HCT116 (cell line): ENCODE data around the gene TMEM121.

Experiments
- CEBPB ChIP-seq: IDR thresholded peaks from 2 replicates; pipeline ENCODE4 v1.6.1; 2012; ENCODE audit warnings: low read depth
- EGR1 ChIP-seq: IDR thresholded peaks from 2 replicates; pipeline ENCODE4 v1.6.1; 2012; ENCODE audit warnings: low read depth
- EZH2 ChIP-seq: fragments of 200-600 bp; sonication (generic); IDR thresholded peaks from 2 replicates; pipeline ENCODE4 v1.6.1; 2017; ENCODE audit warnings: antibody characterized with exemption, mixed run types
- EZH2phosphoT487 ChIP-seq: fragments of 200-600 bp; IDR thresholded peaks from 2 replicates; pipeline ENCODE4 v1.6.1; 2018; ENCODE audit warnings: antibody characterized with exemption, borderline replicate concordance
- POLR2A ChIP-seq: IDR thresholded peaks from 2 replicates; pipeline ENCODE4 v1.7.0; 2011; ENCODE audit warnings: borderline replicate concordance; ENCODE audit not compliant: insufficient read depth, insufficient read length; ENCODE audit errors: extremely low read depth
- POLR2AphosphoS5 ChIP-seq: IDR thresholded peaks from 2 replicates; pipeline ENCODE4 v1.6.1; 2011; ENCODE audit warnings: mild to moderate bottlenecking, low read depth, low read length, moderate library complexity
- RAD21 ChIP-seq: IDR thresholded peaks from 2 replicates; pipeline ENCODE4 v1.6.1; 2012; ENCODE audit warnings: low read depth, mild to moderate bottlenecking
- SIN3A ChIP-seq: IDR thresholded peaks from 2 replicates; pipeline ENCODE4 v1.6.1; 2012; ENCODE audit warnings: low read depth
- SP1 ChIP-seq: IDR thresholded peaks from 2 replicates; pipeline ENCODE4 v1.6.1; 2012; ENCODE audit warnings: low read depth
- ZBTB33 ChIP-seq: IDR thresholded peaks from 2 replicates; pipeline ENCODE4 v1.6.1; 2011; ENCODE audit warnings: mild to moderate bottlenecking, low read length, moderate library complexity; ENCODE audit not compliant: insufficient replicate concordance; ENCODE audit errors: extremely low read depth
- TF ChIP-seq, protein P1 (sequence below), 3 experiments: fragments of 200-600 bp in 1 of 3; sonication (generic) in 1 of 3; IDR thresholded peaks in 2 of 3; conservative IDR thresholded peaks in 1 of 3; 2 replicates each; pipeline ENCODE4 v1.5.1; 2012 to 2017; ENCODE audit warnings: low read depth in 2 of 3, low read length in 2 of 3, antibody characterized with exemption in 1 of 3, borderline replicate concordance in 1 of 3, control low read depth in 1 of 3, mild to moderate bottlenecking in 1 of 3, mixed read lengths in 1 of 3, mixed run types in 1 of 3, moderate library complexity in 1 of 3; ENCODE audit not compliant: insufficient read depth in 1 of 3
- TF ChIP-seq, protein P2 (sequence below): IDR thresholded peaks from 2 replicates; pipeline ENCODE4 v1.6.1; 2012
- TF ChIP-seq, protein P3 (sequence below): IDR thresholded peaks from 2 replicates; pipeline ENCODE4 v1.6.1; 2012

GRCh38 chr14:105508601-105509000 lies 17.8 kb upstream of the TMEM121 start:
- TF ChIP-seq SP1 (no peak), EZH2 (no peak), POLR2AphosphoS5 (no peak), POLR2A (no peak), EZH2phosphoT487 (no peak), CEBPB (no peak), EGR1 (no peak), ZBTB33 (no peak), RAD21 (no peak), SIN3A (no peak)
- TF ChIP-seq, protein P1, sequence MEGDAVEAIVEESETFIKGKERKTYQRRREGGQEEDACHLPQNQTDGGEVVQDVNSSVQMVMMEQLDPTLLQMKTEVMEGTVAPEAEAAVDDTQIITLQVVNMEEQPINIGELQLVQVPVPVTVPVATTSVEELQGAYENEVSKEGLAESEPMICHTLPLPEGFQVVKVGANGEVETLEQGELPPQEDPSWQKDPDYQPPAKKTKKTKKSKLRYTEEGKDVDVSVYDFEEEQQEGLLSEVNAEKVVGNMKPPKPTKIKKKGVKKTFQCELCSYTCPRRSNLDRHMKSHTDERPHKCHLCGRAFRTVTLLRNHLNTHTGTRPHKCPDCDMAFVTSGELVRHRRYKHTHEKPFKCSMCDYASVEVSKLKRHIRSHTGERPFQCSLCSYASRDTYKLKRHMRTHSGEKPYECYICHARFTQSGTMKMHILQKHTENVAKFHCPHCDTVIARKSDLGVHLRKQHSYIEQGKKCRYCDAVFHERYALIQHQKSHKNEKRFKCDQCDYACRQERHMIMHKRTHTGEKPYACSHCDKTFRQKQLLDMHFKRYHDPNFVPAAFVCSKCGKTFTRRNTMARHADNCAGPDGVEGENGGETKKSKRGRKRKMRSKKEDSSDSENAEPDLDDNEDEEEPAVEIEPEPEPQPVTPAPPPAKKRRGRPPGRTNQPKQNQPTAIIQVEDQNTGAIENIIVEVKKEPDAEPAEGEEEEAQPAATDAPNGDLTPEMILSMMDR (IDR thresholded peaks at IDR 0.05 in 2 of 3, conservative IDR thresholded peaks at IDR 0.05 in 1 of 3; ENCODE audit: borderline replicate concordance in 1 of 3, insufficient read depth in 1 of 3, low read depth in 2 of 3, low read length in 2 of 3), result no peak
- TF ChIP-seq, protein P2, sequence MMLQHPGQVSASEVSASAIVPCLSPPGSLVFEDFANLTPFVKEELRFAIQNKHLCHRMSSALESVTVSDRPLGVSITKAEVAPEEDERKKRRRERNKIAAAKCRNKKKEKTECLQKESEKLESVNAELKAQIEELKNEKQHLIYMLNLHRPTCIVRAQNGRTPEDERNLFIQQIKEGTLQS, result no peak
- TF ChIP-seq, protein P3, sequence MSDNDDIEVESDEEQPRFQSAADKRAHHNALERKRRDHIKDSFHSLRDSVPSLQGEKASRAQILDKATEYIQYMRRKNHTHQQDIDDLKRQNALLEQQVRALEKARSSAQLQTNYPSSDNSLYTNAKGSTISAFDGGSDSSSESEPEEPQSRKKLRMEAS, result no peak
